ENCODE measurements around the gene MYPN.
"Not testable (repeated sequence)": the region's sequence is repeated elsewhere in the genome, so short reads cannot be mapped to it uniquely, and the experiment has no call there.

MYPN gene

DNA sequence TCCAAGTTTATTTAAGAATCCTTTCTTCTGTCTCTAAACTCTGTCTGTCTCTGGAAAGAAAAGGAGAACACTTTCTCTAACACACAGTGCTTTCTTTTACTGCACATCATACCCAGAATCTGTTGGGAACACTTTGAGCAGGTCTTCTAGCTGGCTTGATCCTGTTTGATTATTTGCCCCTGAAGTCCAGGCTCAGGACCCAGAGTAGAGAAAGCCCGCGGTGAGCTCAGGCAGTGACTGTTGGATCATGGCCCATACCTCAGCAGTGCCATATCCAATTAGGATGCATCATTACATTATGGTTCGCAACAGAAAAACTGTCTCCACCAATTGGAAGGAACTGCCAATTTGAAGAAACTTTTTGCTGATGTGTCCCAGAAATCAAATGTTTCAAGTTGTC, 71.2 kb downstream of the MYPN start:
- Histone ChIP-seq H3K4me1 (ENCODE audit: control insufficient read depth, insufficient read depth, low read length) (no peaks in the 10 kb centered on the region), H3K36me3 (ENCODE audit: control insufficient read depth, insufficient read depth, low read length) (no peaks in the 10 kb centered on the region), H3K27me3 (ENCODE audit: control insufficient read depth, insufficient read depth, low read length) (no peaks in the 10 kb centered on the region), H3K9me3 (ENCODE audit: control insufficient read depth, insufficient read depth, low read length) (no peaks in the 10 kb centered on the region), H3K4me3 (ENCODE audit: low read depth, low read length) (no peak overlapping the region), H3K9ac (ENCODE audit: low read depth, low read length) (no peak overlapping the region)

DNA sequence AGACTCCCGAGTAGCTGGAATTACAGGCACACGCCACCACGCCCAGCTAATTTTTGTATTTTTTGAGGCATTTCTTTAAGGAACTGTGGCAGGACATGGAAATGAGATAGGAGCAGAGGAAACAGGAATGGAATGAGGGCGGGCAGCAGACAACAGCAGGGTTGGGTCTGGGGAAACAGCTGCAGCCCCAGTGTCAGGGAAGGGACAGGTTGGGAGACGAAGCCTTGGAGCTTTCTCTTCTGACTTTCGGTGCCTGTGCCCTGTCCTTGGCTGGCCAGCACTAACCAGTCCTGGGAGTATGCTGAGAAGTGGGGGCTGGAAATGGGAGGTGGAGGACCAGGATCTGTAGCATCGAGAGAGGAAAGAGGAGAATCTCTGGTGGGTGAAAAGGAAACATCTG, 75.3 kb downstream of the MYPN start:
- Histone ChIP-seq H3K36me3 (ENCODE audit: control insufficient read depth, insufficient read depth, low read length) (no peaks in the 10 kb centered on the region), H3K9me3 (ENCODE audit: control insufficient read depth, insufficient read depth, low read length) (no peaks in the 10 kb centered on the region), H3K4me3 (ENCODE audit: low read depth, low read length) (no peak overlapping the region), H3K4me1 (ENCODE audit: control insufficient read depth, insufficient read depth, low read length) (no peaks in the 10 kb centered on the region), H3K9ac (ENCODE audit: low read depth, low read length) (no peak overlapping the region), H3K27me3 (ENCODE audit: control insufficient read depth, insufficient read depth, low read length) (no peaks in the 10 kb centered on the region)

DNA sequence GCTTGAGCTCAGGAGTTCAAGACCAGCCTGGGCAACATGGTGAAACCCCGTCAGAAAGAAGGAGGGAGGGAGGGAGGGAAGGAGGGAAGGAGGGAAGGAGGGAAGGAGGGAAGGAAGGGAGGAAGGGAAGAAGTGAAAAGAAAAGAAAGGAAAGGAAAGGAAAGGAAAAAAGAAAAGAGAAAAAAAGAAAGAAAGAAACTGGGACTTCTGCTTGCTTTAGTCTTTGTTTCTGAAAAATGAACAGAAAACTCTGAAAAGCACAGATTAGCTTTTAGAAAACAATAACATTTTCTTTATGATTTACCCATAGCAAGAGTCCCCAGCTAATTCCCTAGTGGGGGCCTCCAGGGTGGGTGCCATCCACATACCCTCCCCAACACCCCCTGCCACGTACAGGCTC, 75.8 kb downstream of the MYPN start:
- H3K27me3 ChIP-seq (ENCODE audit: control insufficient read depth, insufficient read depth, low read length): no peaks in the 10 kb centered on the region
- no peaks in the 10 kb centered on the region for H3K4me1 ChIP-seq (ENCODE audit: control insufficient read depth, insufficient read depth, low read length)
- no peaks in the 10 kb centered on the region for H3K9me3 ChIP-seq (ENCODE audit: control insufficient read depth, insufficient read depth, low read length)
- H3K4me3 ChIP-seq (ENCODE audit: low read depth, low read length): no peak overlapping the region
- no peak overlapping the region for H3K9ac ChIP-seq (ENCODE audit: low read depth, low read length)
- no peaks in the 10 kb centered on the region for H3K36me3 ChIP-seq (ENCODE audit: control insufficient read depth, insufficient read depth, low read length)

DNA sequence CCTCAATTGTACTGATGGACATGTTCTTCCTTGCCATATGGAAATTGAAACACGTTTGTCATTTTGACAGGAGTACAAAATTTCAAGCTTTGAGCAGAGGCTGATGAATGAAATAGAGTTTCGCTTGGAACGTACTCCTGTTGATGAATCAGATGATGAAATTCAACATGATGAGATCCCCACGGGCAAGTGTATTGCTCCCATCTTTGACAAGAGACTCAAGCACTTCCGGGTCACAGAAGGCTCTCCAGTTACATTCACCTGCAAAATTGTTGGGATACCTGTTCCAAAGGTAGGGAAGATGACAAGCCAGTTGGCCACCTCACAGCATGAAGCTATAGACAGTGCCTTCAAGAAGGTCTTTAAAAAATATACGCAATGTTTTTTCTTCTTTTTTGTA, 79.5 kb downstream of the MYPN start:
- H3K4me1 ChIP-seq (ENCODE audit: control insufficient read depth, insufficient read depth, low read length): no peaks in the 10 kb centered on the region
- no peaks in the 10 kb centered on the region for H3K9me3 ChIP-seq (ENCODE audit: control insufficient read depth, insufficient read depth, low read length)
- H3K27me3 ChIP-seq (ENCODE audit: control insufficient read depth, insufficient read depth, low read length): no peaks in the 10 kb centered on the region
- no peak overlapping the region for H3K4me3 ChIP-seq (ENCODE audit: low read depth, low read length)
- no peaks in the 10 kb centered on the region for H3K36me3 ChIP-seq (ENCODE audit: control insufficient read depth, insufficient read depth, low read length)
- no peak overlapping the region for H3K9ac ChIP-seq (ENCODE audit: low read depth, low read length)

DNA sequence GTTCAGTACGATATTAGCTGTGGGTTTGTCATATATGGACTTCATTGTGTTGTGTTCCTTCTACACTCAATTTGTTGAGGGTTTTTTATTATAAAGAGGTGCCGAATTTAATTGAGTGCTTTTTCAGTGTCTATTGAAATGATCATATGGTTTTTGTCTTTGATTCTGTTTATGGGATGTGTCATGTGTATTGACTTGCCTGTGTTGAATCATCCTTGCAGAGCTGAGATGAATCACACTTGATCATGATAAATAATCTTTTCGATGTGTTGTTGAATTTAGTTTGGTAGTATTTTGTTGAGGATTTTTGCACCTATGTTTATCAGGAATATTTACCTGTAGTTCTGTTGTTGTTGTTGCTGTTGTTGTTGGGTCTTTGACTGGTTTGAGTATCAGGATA, 82.8 kb downstream of the MYPN start:
- Histone ChIP-seq H3K36me3 (ENCODE audit: control insufficient read depth, insufficient read depth, low read length) (no peaks in the 10 kb centered on the region), H3K4me3 (ENCODE audit: low read depth, low read length) (no peak overlapping the region), H3K9ac (ENCODE audit: low read depth, low read length) (no peak overlapping the region), H3K9me3 (ENCODE audit: control insufficient read depth, insufficient read depth, low read length) (no peaks in the 10 kb centered on the region), H3K27me3 (ENCODE audit: control insufficient read depth, insufficient read depth, low read length) (no peaks in the 10 kb centered on the region), H3K4me1 (ENCODE audit: control insufficient read depth, insufficient read depth, low read length) (no peaks in the 10 kb centered on the region)

DNA sequence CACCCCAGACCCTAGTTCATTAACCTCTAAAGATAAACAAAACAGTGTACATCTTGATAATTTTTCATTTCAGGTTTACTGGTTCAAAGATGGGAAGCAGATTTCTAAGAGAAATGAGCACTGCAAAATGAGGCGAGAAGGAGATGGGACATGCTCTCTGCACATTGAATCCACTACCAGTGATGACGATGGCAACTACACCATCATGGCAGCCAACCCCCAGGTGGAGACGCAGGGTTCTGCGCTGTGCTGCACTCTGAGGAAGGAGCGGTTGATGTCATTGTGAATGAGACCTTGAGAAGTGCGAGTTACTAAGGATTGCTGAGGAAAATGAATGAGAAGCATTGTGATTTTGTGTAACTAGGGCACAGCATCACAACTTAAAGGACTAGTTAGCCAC, 85.0 kb downstream of the MYPN start:
- no peaks in the 10 kb centered on the region for H3K36me3 ChIP-seq (ENCODE audit: control insufficient read depth, insufficient read depth, low read length)
- H3K4me1 ChIP-seq (ENCODE audit: control insufficient read depth, insufficient read depth, low read length): no peaks in the 10 kb centered on the region
- H3K4me3 ChIP-seq (ENCODE audit: low read depth, low read length): no peak overlapping the region
- no peaks in the 10 kb centered on the region for H3K9me3 ChIP-seq (ENCODE audit: control insufficient read depth, insufficient read depth, low read length)
- no peak overlapping the region for H3K9ac ChIP-seq (ENCODE audit: low read depth, low read length)
- no peaks in the 10 kb centered on the region for H3K27me3 ChIP-seq (ENCODE audit: control insufficient read depth, insufficient read depth, low read length)

DNA sequence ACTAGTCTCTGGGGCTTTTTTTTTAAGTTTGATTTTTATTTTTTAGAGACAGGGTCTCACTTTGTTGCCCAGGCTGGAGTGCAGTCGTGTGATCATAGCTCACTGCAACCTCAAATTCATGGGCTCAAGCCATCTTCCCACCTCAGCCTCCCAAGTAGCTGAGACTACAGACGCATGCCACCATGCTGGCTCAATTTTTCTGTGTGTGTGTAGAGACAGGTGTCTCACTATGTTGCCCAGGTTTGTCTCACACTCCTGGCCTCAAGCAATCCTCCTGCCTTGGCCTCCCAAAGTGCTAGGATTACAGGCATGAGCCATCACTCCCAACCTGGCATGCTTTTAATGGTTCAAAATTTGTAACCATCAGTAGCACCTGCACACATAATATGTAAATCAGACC, 86.5 kb downstream of the MYPN start:
- H3K36me3 ChIP-seq (ENCODE audit: control insufficient read depth, insufficient read depth, low read length); H3K4me1 ChIP-seq (ENCODE audit: control insufficient read depth, insufficient read depth, low read length); H3K27me3 ChIP-seq (ENCODE audit: control insufficient read depth, insufficient read depth, low read length); H3K9me3 ChIP-seq (ENCODE audit: control insufficient read depth, insufficient read depth, low read length); H3K4me3 ChIP-seq (ENCODE audit: low read depth, low read length); H3K9ac ChIP-seq (ENCODE audit: low read depth, low read length): not testable (repeated sequence)

DNA sequence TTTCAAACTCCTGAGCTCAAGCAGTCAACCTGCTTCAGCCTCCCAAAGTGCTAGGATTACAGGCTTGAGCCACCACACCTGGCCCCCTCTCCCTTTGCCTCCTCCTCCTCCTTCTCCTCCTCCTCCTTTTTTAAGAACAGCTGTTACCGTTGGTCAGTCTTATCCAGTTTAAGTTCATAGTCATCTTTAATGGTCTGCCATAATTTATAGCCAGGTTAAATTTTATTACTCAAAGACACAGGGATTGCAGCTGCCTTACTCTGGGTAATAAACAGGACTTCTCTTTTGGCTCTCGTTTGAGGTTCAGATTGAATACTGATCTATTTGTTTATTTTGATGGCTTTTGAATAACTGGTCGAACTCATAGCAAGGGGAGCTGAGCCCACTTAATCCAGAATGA, 87.4 kb downstream of the MYPN start:
- H3K9me3 ChIP-seq (ENCODE audit: control insufficient read depth, insufficient read depth, low read length): no peaks in the 10 kb centered on the region

DNA sequence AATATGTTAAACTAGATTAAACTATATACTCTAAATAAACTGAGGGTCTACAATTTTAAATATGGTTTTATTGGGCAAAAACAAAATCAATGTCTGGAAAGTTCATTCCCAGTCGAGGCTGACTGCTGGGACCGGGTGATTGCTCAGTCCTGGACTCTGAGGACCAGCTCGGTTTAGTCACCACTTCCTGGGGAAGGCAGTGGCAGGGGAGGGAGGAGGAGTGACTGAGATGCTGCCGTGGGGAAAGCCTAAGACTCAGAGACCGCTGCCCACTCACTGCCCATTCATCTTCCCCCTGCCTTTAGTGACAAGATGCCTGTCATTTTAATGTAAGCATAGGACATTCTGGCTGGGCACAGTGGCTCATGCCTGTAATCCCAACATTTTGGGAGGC, 93.7 kb downstream of the MYPN start:
- Histone ChIP-seq H3K9me3 (ENCODE audit: control insufficient read depth, insufficient read depth, low read length) (no peaks in the 10 kb centered on the region), H3K36me3 (ENCODE audit: control insufficient read depth, insufficient read depth, low read length) (no peaks in the 10 kb centered on the region), H3K9ac (ENCODE audit: low read depth, low read length) (no peak overlapping the region), H3K4me3 (ENCODE audit: low read depth, low read length) (no peak overlapping the region), H3K4me1 (ENCODE audit: control insufficient read depth, insufficient read depth, low read length) (no peaks in the 10 kb centered on the region), H3K27me3 (ENCODE audit: control insufficient read depth, insufficient read depth, low read length) (no peaks in the 10 kb centered on the region)

More for the DNA sequence above, 87.4 kb downstream of the MYPN start:
- Histone ChIP-seq H3K4me3 (ENCODE audit: low read depth, low read length) (no peak overlapping the region), H3K27me3 (ENCODE audit: control insufficient read depth, insufficient read depth, low read length) (no peaks in the 10 kb centered on the region), H3K4me1 (ENCODE audit: control insufficient read depth, insufficient read depth, low read length) (no peaks in the 10 kb centered on the region), H3K36me3 (ENCODE audit: control insufficient read depth, insufficient read depth, low read length) (no peaks in the 10 kb centered on the region), H3K9ac (ENCODE audit: low read depth, low read length) (no peak overlapping the region)

DNA sequence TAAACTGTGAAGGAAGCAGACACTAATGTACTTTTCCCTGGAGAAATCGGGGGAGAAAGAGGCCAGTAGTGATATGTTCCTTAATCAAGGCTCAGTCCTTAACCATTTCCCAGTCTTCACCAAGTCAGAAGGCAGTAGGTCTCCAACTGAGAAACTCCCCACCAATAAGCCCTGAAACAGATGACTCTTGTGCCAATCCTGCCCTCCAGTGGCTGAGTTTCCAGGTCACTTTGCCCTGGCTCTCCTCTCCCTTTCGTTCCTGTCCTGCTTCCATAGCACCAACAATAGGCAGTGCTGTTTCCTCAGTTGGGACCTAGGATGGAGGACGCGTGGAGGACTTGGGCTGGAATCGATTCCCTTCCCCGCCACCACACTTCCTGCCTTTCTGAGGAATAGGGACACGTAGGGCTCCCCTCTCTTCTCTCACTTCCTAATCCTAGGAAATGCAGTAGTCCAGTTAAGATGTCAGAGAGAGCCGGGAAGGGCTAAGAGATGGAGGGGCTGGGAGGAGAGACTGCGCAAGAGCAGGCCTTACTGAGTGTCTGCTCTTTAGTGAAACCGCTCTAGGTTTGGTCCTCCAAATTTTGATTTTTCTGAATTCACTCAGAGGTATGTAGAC, 99.2 kb downstream of the MYPN start:
- Histone ChIP-seq H3K4me3 (ENCODE audit: low read depth, low read length) (no peak overlapping the region), H3K36me3 (ENCODE audit: control insufficient read depth, insufficient read depth, low read length) (no peaks in the 10 kb centered on the region), H3K4me1 (ENCODE audit: control insufficient read depth, insufficient read depth, low read length) (no peaks in the 10 kb centered on the region), H3K9me3 (ENCODE audit: control insufficient read depth, insufficient read depth, low read length) (no peaks in the 10 kb centered on the region), H3K9ac (ENCODE audit: low read depth, low read length) (no peak overlapping the region), H3K27me3 (ENCODE audit: control insufficient read depth, insufficient read depth, low read length) (no peaks in the 10 kb centered on the region)

DNA sequence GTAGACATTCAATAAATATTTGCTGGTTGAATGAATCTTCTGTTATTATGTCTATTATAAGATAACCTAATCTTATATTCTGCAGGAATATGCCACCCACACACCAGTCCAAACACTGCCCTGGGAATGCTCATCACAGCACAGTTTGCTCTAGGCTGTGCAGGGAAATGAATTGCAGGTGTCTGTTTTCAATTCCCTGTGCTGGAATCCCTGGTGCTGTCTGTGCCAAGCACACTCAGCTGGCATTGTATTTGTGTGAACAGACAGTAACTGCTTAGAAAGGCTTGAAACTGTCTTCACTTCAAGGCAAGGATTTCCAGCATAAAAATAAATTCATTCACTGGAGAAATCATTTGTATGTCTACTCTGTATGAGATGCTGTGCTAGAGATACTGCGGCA, 102.4 kb downstream of the MYPN start:
- Histone ChIP-seq H3K27me3 (ENCODE audit: control insufficient read depth, insufficient read depth, low read length) (no peaks in the 10 kb centered on the region), H3K4me1 (ENCODE audit: control insufficient read depth, insufficient read depth, low read length) (no peaks in the 10 kb centered on the region), H3K9ac (ENCODE audit: low read depth, low read length) (no peak overlapping the region), H3K36me3 (ENCODE audit: control insufficient read depth, insufficient read depth, low read length) (no peaks in the 10 kb centered on the region), H3K4me3 (ENCODE audit: low read depth, low read length) (no peak overlapping the region), H3K9me3 (ENCODE audit: control insufficient read depth, insufficient read depth, low read length) (no peaks in the 10 kb centered on the region)

DNA sequence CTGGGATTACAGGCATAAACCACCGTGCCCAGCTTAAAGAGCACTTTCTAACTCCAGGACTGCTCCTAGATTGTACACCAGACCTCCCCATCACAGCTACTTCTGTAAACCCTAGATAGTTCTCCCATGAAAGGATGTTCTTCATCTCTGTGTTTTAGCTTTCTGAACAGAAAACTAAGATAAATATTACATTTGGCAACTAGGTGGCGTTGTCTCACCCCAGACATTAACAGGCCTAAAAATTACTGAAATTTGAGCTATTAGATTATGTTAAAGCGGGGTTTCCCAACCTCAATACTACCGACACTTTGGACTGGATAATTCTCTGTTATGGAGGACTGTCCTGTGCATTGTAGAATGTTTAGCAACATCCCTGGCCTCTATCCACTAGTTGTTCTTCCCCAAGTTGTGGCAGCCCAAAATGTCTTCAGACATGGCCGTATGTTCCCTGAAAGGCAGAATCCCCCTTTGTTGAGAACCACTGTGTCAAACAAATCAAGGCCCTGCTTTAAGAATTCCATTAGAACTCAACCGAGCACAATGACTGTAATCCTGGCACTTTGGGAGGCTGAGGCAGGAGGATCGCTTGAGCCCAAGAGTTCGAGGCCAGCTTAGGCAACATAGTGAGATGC, 103.5 kb downstream of the MYPN start:
- H3K4me1 ChIP-seq (ENCODE audit: control insufficient read depth, insufficient read depth, low read length): no peaks in the 10 kb centered on the region
- H3K4me3 ChIP-seq (ENCODE audit: low read depth, low read length): no peak overlapping the region
- H3K9ac ChIP-seq (ENCODE audit: low read depth, low read length): no peak overlapping the region
- H3K9me3 ChIP-seq (ENCODE audit: control insufficient read depth, insufficient read depth, low read length): no peaks in the 10 kb centered on the region
- no peaks in the 10 kb centered on the region for H3K36me3 ChIP-seq (ENCODE audit: control insufficient read depth, insufficient read depth, low read length)
- H3K27me3 ChIP-seq (ENCODE audit: control insufficient read depth, insufficient read depth, low read length): no peaks in the 10 kb centered on the region
